Liver (tissue), 3 donors: Measurements from ENCODE around the gene MYOM3.

Source experiments
- HNF4G ChIP-seq: IDR thresholded peaks from 2 replicates; pipeline ENCODE4 v1.6.1; 2016; ENCODE audit warnings: antibody characterized with exemption
- NR2F2 ChIP-seq: IDR thresholded peaks from 2 replicates; pipeline ENCODE4 v1.6.1; 2016; ENCODE audit warnings: antibody characterized with exemption
- TF ChIP-seq, protein P1 (sequence below): fragments of 150-350 bp; IDR thresholded peaks from 2 replicates; pipeline ENCODE4 v1.5.1; 2017; ENCODE audit warnings: improper control_type of control experiment, low read depth, low read length; ENCODE audit not compliant: missing input control
- TF ChIP-seq, protein P2 (sequence below): IDR thresholded peaks from 2 replicates; pipeline ENCODE4 v1.6.1; 2016; ENCODE audit warnings: antibody characterized with exemption
- TF ChIP-seq, protein P3 (sequence below): IDR thresholded peaks from 2 replicates; pipeline ENCODE4 v1.6.1; 2016; ENCODE audit warnings: antibody characterized with exemption
- donor health status: healthy.
- donor health status: healthy.

DNA sequence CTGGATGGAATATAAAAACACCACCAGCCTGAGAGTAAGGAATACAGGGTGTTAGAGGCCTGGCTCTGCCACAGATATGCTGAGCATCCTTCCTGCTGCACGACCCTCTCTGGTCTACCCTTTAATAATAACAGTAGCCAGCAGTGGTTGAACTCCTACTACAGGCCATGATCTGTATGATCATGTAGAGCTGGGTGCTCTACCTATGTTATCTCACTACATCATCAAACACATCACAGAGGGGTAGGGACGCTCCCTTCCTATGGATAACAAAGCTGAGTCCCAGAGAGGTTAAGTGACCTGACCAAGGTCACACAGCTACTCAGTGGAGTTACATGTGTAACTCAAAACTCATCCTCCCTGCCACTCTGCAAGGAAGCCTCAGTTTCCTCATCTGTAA, 13.0 kb upstream of the MYOM3 start:
- TF ChIP-seq, protein P1, sequence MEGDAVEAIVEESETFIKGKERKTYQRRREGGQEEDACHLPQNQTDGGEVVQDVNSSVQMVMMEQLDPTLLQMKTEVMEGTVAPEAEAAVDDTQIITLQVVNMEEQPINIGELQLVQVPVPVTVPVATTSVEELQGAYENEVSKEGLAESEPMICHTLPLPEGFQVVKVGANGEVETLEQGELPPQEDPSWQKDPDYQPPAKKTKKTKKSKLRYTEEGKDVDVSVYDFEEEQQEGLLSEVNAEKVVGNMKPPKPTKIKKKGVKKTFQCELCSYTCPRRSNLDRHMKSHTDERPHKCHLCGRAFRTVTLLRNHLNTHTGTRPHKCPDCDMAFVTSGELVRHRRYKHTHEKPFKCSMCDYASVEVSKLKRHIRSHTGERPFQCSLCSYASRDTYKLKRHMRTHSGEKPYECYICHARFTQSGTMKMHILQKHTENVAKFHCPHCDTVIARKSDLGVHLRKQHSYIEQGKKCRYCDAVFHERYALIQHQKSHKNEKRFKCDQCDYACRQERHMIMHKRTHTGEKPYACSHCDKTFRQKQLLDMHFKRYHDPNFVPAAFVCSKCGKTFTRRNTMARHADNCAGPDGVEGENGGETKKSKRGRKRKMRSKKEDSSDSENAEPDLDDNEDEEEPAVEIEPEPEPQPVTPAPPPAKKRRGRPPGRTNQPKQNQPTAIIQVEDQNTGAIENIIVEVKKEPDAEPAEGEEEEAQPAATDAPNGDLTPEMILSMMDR, result no peak
- TF ChIP-seq HNF4G (no peak), NR2F2 (no peak)
- TF ChIP-seq, protein P2, sequence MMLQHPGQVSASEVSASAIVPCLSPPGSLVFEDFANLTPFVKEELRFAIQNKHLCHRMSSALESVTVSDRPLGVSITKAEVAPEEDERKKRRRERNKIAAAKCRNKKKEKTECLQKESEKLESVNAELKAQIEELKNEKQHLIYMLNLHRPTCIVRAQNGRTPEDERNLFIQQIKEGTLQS, result no peak
- TF ChIP-seq, protein P3, sequence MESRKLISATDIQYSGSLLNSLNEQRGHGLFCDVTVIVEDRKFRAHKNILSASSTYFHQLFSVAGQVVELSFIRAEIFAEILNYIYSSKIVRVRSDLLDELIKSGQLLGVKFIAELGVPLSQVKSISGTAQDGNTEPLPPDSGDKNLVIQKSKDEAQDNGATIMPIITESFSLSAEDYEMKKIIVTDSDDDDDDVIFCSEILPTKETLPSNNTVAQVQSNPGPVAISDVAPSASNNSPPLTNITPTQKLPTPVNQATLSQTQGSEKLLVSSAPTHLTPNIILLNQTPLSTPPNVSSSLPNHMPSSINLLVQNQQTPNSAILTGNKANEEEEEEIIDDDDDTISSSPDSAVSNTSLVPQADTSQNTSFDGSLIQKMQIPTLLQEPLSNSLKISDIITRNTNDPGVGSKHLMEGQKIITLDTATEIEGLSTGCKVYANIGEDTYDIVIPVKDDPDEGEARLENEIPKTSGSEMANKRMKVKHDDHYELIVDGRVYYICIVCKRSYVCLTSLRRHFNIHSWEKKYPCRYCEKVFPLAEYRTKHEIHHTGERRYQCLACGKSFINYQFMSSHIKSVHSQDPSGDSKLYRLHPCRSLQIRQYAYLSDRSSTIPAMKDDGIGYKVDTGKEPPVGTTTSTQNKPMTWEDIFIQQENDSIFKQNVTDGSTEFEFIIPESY, result no peak
